HepG2 (cell line): ENCODE data around the gene PANX1. TPM values are rescaled to one million over a fixed set of nuclear protein-coding genes. Genes with fewer than 3 reads are reported as not detected.
A peak's percentile ranks its signal among the peaks of the same experiment; 100 is the strongest.

Experiments used
- ATF1 ChIP-seq: IDR thresholded peaks from 2 replicates; pipeline ENCODE4 v1.6.1; 2016; ENCODE audit warnings: mild to moderate bottlenecking, control low read depth
- CCDC6 ChIP-seq: sonication (generic); formaldehyde crosslinking; IDR thresholded peaks from 2 replicates; pipeline ENCODE4 v1.8.1; 2022; ENCODE audit warnings: mild to moderate bottlenecking, missing genetic modification reagents, moderate library complexity
- CREM ChIP-seq, 2 experiments: sonication (generic) in 1 of 2; formaldehyde crosslinking in 1 of 2; IDR thresholded peaks; 2 replicates each; pipeline versions ENCODE4 v1.4.0 to v1.6.1; 2016 to 2020; ENCODE audit warnings: antibody characterized with exemption in 1 of 2, mild to moderate bottlenecking in 1 of 2, missing genetic modification reagents in 1 of 2
- E2F5 ChIP-seq: sonication (generic); formaldehyde crosslinking; conservative IDR thresholded peaks from 2 replicates; pipeline ENCODE4 v1.4.0; 2020; ENCODE audit warnings: missing genetic modification reagents
- FOXP4 ChIP-seq: sonication (generic); formaldehyde crosslinking; IDR thresholded peaks from 2 replicates; pipeline ENCODE4 v1.4.0; 2020; ENCODE audit warnings: missing genetic modification reagents
- FUBP1 ChIP-seq: sonication (generic); formaldehyde crosslinking; IDR thresholded peaks from 2 replicates; pipeline ENCODE4 v1.5.1; 2020; ENCODE audit warnings: missing genetic modification reagents, mild to moderate bottlenecking, borderline replicate concordance
- HOXD1 ChIP-seq: sonication (generic); formaldehyde crosslinking; IDR thresholded peaks from 2 replicates; pipeline ENCODE4 v1.5.0; 2020; ENCODE audit warnings: missing genetic modification reagents
- MEIS2 ChIP-seq: sonication (generic); formaldehyde crosslinking; IDR thresholded peaks from 2 replicates; pipeline ENCODE4 v1.9.0; 2021; ENCODE audit warnings: mild to moderate bottlenecking, missing genetic modification reagents
- POLR2G ChIP-seq: fragments of 200-400 bp; formaldehyde crosslinking; IDR thresholded peaks from 2 replicates; pipeline ENCODE4 v1.6.1; 2018; ENCODE audit warnings: mild to moderate bottlenecking, low read depth, low read length, moderate library complexity
- SMAD1 ChIP-seq: sonication (generic); formaldehyde crosslinking; IDR thresholded peaks from 2 replicates; pipeline ENCODE4 v1.4.0; 2020; ENCODE audit warnings: missing genetic modification reagents, low read depth, mild to moderate bottlenecking, borderline replicate concordance
- SYNCRIP ChIP-seq: fragments of 200-400 bp; formaldehyde crosslinking; IDR thresholded peaks from 2 replicates; pipeline ENCODE4 v1.6.1; 2018; ENCODE audit warnings: mild to moderate bottlenecking, low read depth, low read length; ENCODE audit not compliant: insufficient read depth
- TCF7L2 ChIP-seq: IDR thresholded peaks from 2 replicates; pipeline ENCODE4 v1.6.1; 2011; ENCODE audit warnings: mild to moderate bottlenecking, low read depth, low read length, moderate library complexity
- THYN1 ChIP-seq: sonication (generic); formaldehyde crosslinking; IDR thresholded peaks from 2 replicates; pipeline ENCODE4 v1.8.1; 2023; ENCODE audit warnings: low read depth, mild to moderate bottlenecking, moderate library complexity, missing genetic modification reagents, borderline replicate concordance
- TRIM22 ChIP-seq: fragments of 450-650 bp; IDR thresholded peaks from 2 replicates; pipeline ENCODE4 v1.6.1; 2017
- YY1 ChIP-seq: IDR thresholded peaks from 2 replicates; pipeline ENCODE4 v1.6.1; 2011; ENCODE audit warnings: low read length, low read depth, moderate library complexity, mild to moderate bottlenecking; ENCODE audit not compliant: insufficient read depth, insufficient replicate concordance
- ZBTB7B ChIP-seq: sonication (generic); formaldehyde crosslinking; IDR thresholded peaks from 2 replicates; pipeline ENCODE4 v1.4.0; 2020; ENCODE audit warnings: missing genetic modification reagents
- ZMAT3 ChIP-seq: sonication (generic); formaldehyde crosslinking; conservative IDR thresholded peaks from 2 replicates; pipeline ENCODE4 v1.7.0; 2021; ENCODE audit warnings: missing genetic modification reagents
- ZNF800 ChIP-seq: sonication (generic); formaldehyde crosslinking; IDR thresholded peaks from 2 replicates; pipeline ENCODE4 v1.4.0; 2020; ENCODE audit warnings: missing genetic modification reagents
- polyA plus RNA-seq, 8 experiments: library from polyadenylated mRNA; depleted of rRNA in 3 of 8; stranded (reverse) in 7 of 8; unstranded in 1 of 8; fragments of >200 nt; fragmentation: Illumina TruSeq in 4 of 8; extraction: Trizol in 4 of 8; gene quantifications; 2 replicates each; pipeline versions ENCODE4 v1.2.1 to v1.2.3, GENCODE V29; 2011 to 2016; ENCODE audit warnings: low read depth in 4 of 8, missing spikeins in 1 of 8, mixed read lengths in 1 of 8; ENCODE audit not compliant: insufficient read depth in 1 of 8
- total RNA-seq, 5 experiments: library from RNA; depleted of rRNA; stranded (reverse); fragments of >200 nt; fragmentation: Illumina TruSeq; extraction: Trizol; gene quantifications; 2 replicates each; pipeline ENCODE4 v1.2.3, GENCODE V29; 2016; ENCODE audit warnings: low read depth in 1 of 5

Gene PANX1
- total and polyA plus RNA-seq, 2 of the 13 experiments (the other 11 are each of a cell fraction or from before 2014, with no cell fraction given), result 8.3 to 24.8 TPM

GRCh38 chr11:94128746-94129511 lies at the start of gene PANX1 (continued):
- TF ChIP-seq POLR2G, result peak; percentile 88
- TF ChIP-seq ZMAT3, result peak; percentile 45
- peak; percentile 35; the same call in 1 of the 2 replicates for TF ChIP-seq FOXP4 (CRISPR knock-in tag)
- no peak for TF ChIP-seq FUBP1 (CRISPR knock-in tag)
- peak; percentile 77 for TF ChIP-seq ZBTB7B (CRISPR knock-in tag)
- TF ChIP-seq TRIM22, result no peak
- peak; percentile 51 for TF ChIP-seq CREM (IDR thresholded peaks at IDR 0.05)
- TF ChIP-seq CREM (CRISPR knock-in tag; IDR thresholded peaks at IDR 0.05), result no peak
- peak; percentile 75; the same call in 1 of the 2 replicates for TF ChIP-seq CCDC6 (CRISPR knock-in tag)
- TF ChIP-seq ATF1 (CRISPR knock-in tag), result no peak
- TF ChIP-seq MEIS2 (CRISPR knock-in tag), result peak; percentile 87
- TF ChIP-seq SYNCRIP, result no peak
- TF ChIP-seq YY1, result peak; percentile 53
- TF ChIP-seq SMAD1 (CRISPR knock-in tag), result no peak
- TF ChIP-seq ZNF800, result peak; percentile 95
- TF ChIP-seq THYN1 (CRISPR knock-in tag), result 0 out of 2 replicates have a peak, but pooled peaks have one; percentile 71
- no peak for TF ChIP-seq TCF7L2
- TF ChIP-seq HOXD1 (CRISPR knock-in tag), result 0 out of 2 replicates have a peak, but pooled peaks have one; percentile 28
- TF ChIP-seq E2F5 (CRISPR knock-in tag), result peak; percentile 16
